H1 (cell line): ENCODE results near the gene FOSL1. TPM values are rescaled to one million over a fixed set of nuclear protein-coding genes. Genes with fewer than 3 reads are reported as not detected.
"Not testable (repeated sequence)": the region's sequence is repeated elsewhere in the genome, so short reads cannot be mapped to it uniquely, and the experiment has no call there.

Experiments used
- CTCF ChIA-PET: fragments of 300-600 bp; sonication (Branson Sonifier 250); formaldehyde crosslinking; loops from one replicate; lab custom pipeline; 2021; ENCODE audit not compliant: partially characterized antibody; lab: Charles Lee
- POLR2A ChIA-PET: fragments of 300-600 bp; sonication (Branson Sonifier 250); formaldehyde crosslinking; loops from one replicate; lab custom pipeline; 2021; ENCODE audit warnings: inconsistent platforms; ENCODE audit not compliant: partially characterized antibody; lab: Charles Lee
- DNase-seq, 2 experiments: peaks; one replicate each; pipeline versions ENCODE4 v3.0.0 to v3.0.0-alpha.2; 2010 to 2022; ENCODE audit warnings: low spot score in 2 of 2, low read depth in 1 of 2, mixed read lengths in 1 of 2
- FAIRE-seq: peaks from 2 replicates; lab custom pipeline; 2011; peaks lifted over from hg19 to GRCh38; lab: Jason Lieb, UNC
- H2AFZ ChIP-seq: 2 replicates; pipeline ENCODE4 v1.8.1; 2012; ENCODE audit warnings: low read length, inconsistent platforms
- H2AK5ac ChIP-seq: 2 replicates; pipeline ENCODE4 v1.6.1; 2013; ENCODE audit warnings: low read depth, low read length
- H2BK120ac ChIP-seq: replicated peaks from 2 replicates; pipeline ENCODE3; 2013; ENCODE audit warnings: low read depth, low read length, inconsistent platforms
- H2BK12ac ChIP-seq: 2 replicates; pipeline ENCODE4 v1.6.1; 2013; ENCODE audit warnings: low read depth, low read length
- H2BK15ac ChIP-seq: 2 replicates; pipeline ENCODE4 v1.6.1; 2013; ENCODE audit warnings: low read length
- H2BK20ac ChIP-seq: 2 replicates; pipeline ENCODE4 v1.6.1; 2013; ENCODE audit warnings: low read length
- H2BK5ac ChIP-seq: 2 replicates; pipeline ENCODE4 v1.6.1; 2013; ENCODE audit warnings: low read depth, low read length
- H3K14ac ChIP-seq: 2 replicates; pipeline ENCODE4 v1.6.1; 2013; ENCODE audit warnings: inconsistent platforms; ENCODE audit not compliant: insufficient read length
- H3K18ac ChIP-seq: 2 replicates; pipeline ENCODE4 v1.6.1; 2013; ENCODE audit warnings: low read length; ENCODE audit errors: extremely low read depth
- H3K23ac ChIP-seq: 2 replicates; pipeline ENCODE4 v1.6.1; 2013; ENCODE audit warnings: inconsistent platforms; ENCODE audit not compliant: insufficient read length
- H3K23me2 ChIP-seq: 2 replicates; pipeline ENCODE4 v1.6.1; 2013; ENCODE audit warnings: low read depth, low read length
- H3K27ac ChIP-seq: 2 replicates; pipeline ENCODE4 v1.6.1; 2011; ENCODE audit warnings: low read depth, low read length, inconsistent platforms
- H3K27me3 ChIP-seq, 4 experiments: replicated peaks in 1 of 4; 1 replicate in 1 of 4; 2 replicates in 3 of 4; pipeline versions ENCODE4 v1.6.1 to v1.8.1; 2011 to 2013; ENCODE audit warnings: low read length in 3 of 4, mild to moderate bottlenecking in 3 of 4, inconsistent platforms in 2 of 4, mixed read lengths in 2 of 4, moderate library complexity in 1 of 4; ENCODE audit not compliant: control insufficient read depth in 3 of 4, insufficient read depth in 3 of 4; ENCODE audit errors: extremely low read depth in 1 of 4
- H3K36me3 ChIP-seq, 4 experiments: 2 replicates each; pipeline versions ENCODE4 v1.6.1 to v1.8.1; 2011 to 2013; ENCODE audit warnings: mild to moderate bottlenecking in 4 of 4, low read length in 3 of 4, moderate library complexity in 2 of 4, control low read depth in 1 of 4, inconsistent platforms in 1 of 4; ENCODE audit not compliant: insufficient read depth in 4 of 4, control insufficient read depth in 2 of 4
- H3K4ac ChIP-seq: replicated peaks from 2 replicates; pipeline ENCODE3; 2013; ENCODE audit warnings: low read length, low read depth, mixed read lengths, inconsistent platforms; ENCODE audit not compliant: insufficient read length
- H3K4me1 ChIP-seq, 4 experiments: replicated peaks in 1 of 4; 1 replicate in 1 of 4; 2 replicates in 3 of 4; pipeline versions ENCODE4 v1.6.1 to v1.8.1; 2011 to 2013; ENCODE audit warnings: low read length in 3 of 4, inconsistent platforms in 2 of 4, mixed read lengths in 1 of 4; ENCODE audit not compliant: insufficient read depth in 4 of 4, control insufficient read depth in 3 of 4
- H3K4me2 ChIP-seq, 2 experiments: 2 replicates each; pipeline versions ENCODE4 v1.6.1 to v1.8.1; 2011 to 2013; ENCODE audit warnings: low read depth in 2 of 2, low read length in 2 of 2, control low read depth in 1 of 2, inconsistent platforms in 1 of 2, mild to moderate bottlenecking in 1 of 2; ENCODE audit not compliant: insufficient read depth in 1 of 2
- H3K4me3 ChIP-seq, 4 experiments: fragments of 200-600, 300-600 bp in 1 of 4; sonication (generic), shearing (Covaris generic), sonication (Bioruptor Twin) in 1 of 4; 2 replicates each; pipeline versions ENCODE4 v1.5.1 to v1.8.1; 2011 to 2016; ENCODE audit warnings: low read length in 4 of 4, low read depth in 3 of 4, control low read depth in 2 of 4, inconsistent platforms in 2 of 4, mild to moderate bottlenecking in 2 of 4, mixed read lengths in 1 of 4, moderate library complexity in 1 of 4; ENCODE audit not compliant: insufficient read depth in 2 of 4; ENCODE audit errors: extremely low read depth in 1 of 4
- H3K56ac ChIP-seq: replicated peaks from 2 replicates; pipeline ENCODE3; 2013; ENCODE audit warnings: low read depth, mild to moderate bottlenecking, mixed read lengths, low read length, inconsistent platforms; ENCODE audit not compliant: insufficient read length
- H3K79me1 ChIP-seq: 2 replicates; pipeline ENCODE4 v1.6.1; 2013; ENCODE audit warnings: low read depth, low read length, control low read depth
- H3K79me2 ChIP-seq, 2 experiments: 2 replicates each; pipeline versions ENCODE4 v1.6.1 to v1.8.1; 2012 to 2013; ENCODE audit warnings: low read length in 2 of 2, mild to moderate bottlenecking in 2 of 2, inconsistent platforms in 1 of 2; ENCODE audit not compliant: insufficient read depth in 2 of 2, control insufficient read depth in 1 of 2
- H3K9ac ChIP-seq, 4 experiments: replicated peaks in 1 of 4; 1 replicate in 1 of 4; 2 replicates in 3 of 4; pipeline versions ENCODE4 v1.6.1 to v1.8.1; 2011 to 2013; ENCODE audit warnings: low read depth in 3 of 4, low read length in 3 of 4, control low read depth in 2 of 4, mild to moderate bottlenecking in 2 of 4, moderate library complexity in 2 of 4, inconsistent platforms in 1 of 4; ENCODE audit errors: extremely low read depth in 1 of 4
- H3K9me3 ChIP-seq, 2 experiments: 2 replicates each; pipeline versions ENCODE4 v1.6.1 to v1.8.1; 2012 to 2013; ENCODE audit warnings: mild to moderate bottlenecking in 2 of 2, moderate library complexity in 2 of 2, control low read depth in 1 of 2, inconsistent platforms in 1 of 2, low read depth in 1 of 2, low read length in 1 of 2, mixed read lengths in 1 of 2; ENCODE audit not compliant: insufficient read depth in 2 of 2
- H4K20me1 ChIP-seq, 2 experiments: replicated peaks in 1 of 2; 2 replicates each; pipeline versions ENCODE3 to v1.8.1; 2011 to 2013; ENCODE audit warnings: inconsistent platforms in 2 of 2, low read length in 2 of 2, mild to moderate bottlenecking in 1 of 2; ENCODE audit not compliant: insufficient read depth in 2 of 2, control insufficient read depth in 1 of 2
- H4K5ac ChIP-seq: 2 replicates; pipeline ENCODE4 v1.6.1; 2013; ENCODE audit warnings: low read length, low read depth, mixed read lengths, inconsistent platforms; ENCODE audit not compliant: insufficient read length
- H4K8ac ChIP-seq: 2 replicates; pipeline ENCODE4 v1.8.0; 2013; ENCODE audit warnings: mild to moderate bottlenecking, moderate library complexity, low read length, inconsistent platforms; ENCODE audit not compliant: insufficient read depth; ENCODE audit errors: extremely low read depth
- H4K91ac ChIP-seq: replicated peaks from 2 replicates; pipeline ENCODE3; 2013; ENCODE audit warnings: low read length, mixed read lengths, inconsistent platforms; ENCODE audit not compliant: insufficient read length
- WGBS, 2 experiments: shearing (Covaris generic) in 1 of 2; methylation state at CpG; one replicate each; pipeline versions ENCODE4 v1.1.6 to v1.1.7; 2013 to 2015; ENCODE audit warnings: low lambda C conversion rate in 2 of 2, mixed read lengths in 2 of 2, inconsistent platforms in 1 of 2, low coverage in 1 of 2, missing lambda C conversion rate in 1 of 2; ENCODE audit not compliant: insufficient replicate concordance in 2 of 2, insufficient coverage in 1 of 2, insufficient read length in 1 of 2; ENCODE audit errors: extremely low coverage in 1 of 2, missing lambda C conversion rate in 1 of 2; 5-methylcytosine and 5-hydroxymethylcytosine counted together
- polyA plus RNA-seq, 7 experiments: library from polyadenylated mRNA; depleted of rRNA in 3 of 7; stranded (reverse) in 5 of 7; unstranded in 2 of 7; fragments of >200 nt in 5 of 7; fragments of 200-250 nt in 2 of 7; gene quantifications; 1 replicate in 5 of 7; 2 replicates in 1 of 7; 4 replicates in 1 of 7; pipeline versions ENCODE4 v1.2.1 to v1.2.3, GENCODE V29; 2011 to 2013; ENCODE audit warnings: missing spikeins in 2 of 7, mixed read lengths in 2 of 7
- total RNA-seq: library from RNA; stranded (reverse); fragmentation: NEBNext Ultra II Directional; extraction: Animal tissue kit (Norgen Biotek cat#: 25700); gene quantifications from 2 replicates; pipeline ENCODE4 v1.2.1, GENCODE V29; 2021

Gene FOSL1
- total and polyA plus RNA-seq, 2 of the 8 experiments (the other 6 are each of a cell fraction or from before 2014, with no cell fraction given): 6.3 to 7.2 TPM

DNA sequence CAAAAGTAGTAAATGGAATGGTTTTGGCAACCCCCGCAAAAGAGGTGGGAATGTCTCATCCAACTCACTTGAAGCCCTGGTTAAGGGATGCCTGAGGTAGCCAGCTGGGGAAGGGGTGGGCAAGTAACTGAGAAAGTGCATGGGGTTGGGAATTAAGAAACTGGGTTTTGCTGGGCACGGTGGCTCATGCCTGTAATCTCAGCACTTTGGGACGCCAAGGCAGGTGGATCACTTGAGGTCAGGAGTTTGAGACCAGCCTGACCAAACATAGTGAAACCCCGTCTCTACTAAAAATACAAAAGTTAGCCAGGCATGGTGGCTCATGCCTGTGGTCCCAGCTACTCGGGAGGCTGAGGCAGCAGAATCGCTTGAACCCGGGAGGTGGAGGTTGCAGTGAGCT lies 51.5 kb downstream of the FOSL1 start:
- not testable (repeated sequence) for H3K4me2 ChIP-seq, H3K4me1 ChIP-seq, H3K23ac ChIP-seq, H2BK15ac ChIP-seq, FAIRE-seq, H2BK120ac ChIP-seq, H3K79me1 ChIP-seq, H3K4me3 ChIP-seq, H3K23me2 ChIP-seq, H3K9me3 ChIP-seq, H3K36me3 ChIP-seq, H2AFZ ChIP-seq, H2AK5ac ChIP-seq, H3K9ac ChIP-seq, H3K14ac ChIP-seq, H3K79me2 ChIP-seq, H3K27ac ChIP-seq, H4K91ac ChIP-seq, H3K4ac ChIP-seq, H3K27me3 ChIP-seq, H2BK20ac ChIP-seq, H2BK5ac ChIP-seq, H4K20me1 ChIP-seq, DNase-seq, H2BK12ac ChIP-seq, H4K5ac ChIP-seq, H3K18ac ChIP-seq, H3K56ac ChIP-seq, H4K8ac ChIP-seq
- WGBS, 2 experiments: 72% methylated on average over 7 of the region's 7 CpGs; no CpG with 5 or more reads in 1 of the 2 experiments
- ChIA-PET CTCF (interaction anchor here (0.6 to 15.2 kb wide), 10 partner anchors 9 to 140 kb away, joined by 3 to 283 read pairs (median 10); partner anchors contain the start of genes CCDC85B, CFL1, CTSW and EFEMP2), POLR2A (interaction anchor here (1.3 to 38.3 kb wide), 6 partner anchors 10 to 185 kb away, joined by 3 to 1071 read pairs (median 6); partner anchors contain the start of genes CCDC85B, CFL1, CTSW and EFEMP2)
